HG03039 (cell line): ENCODE measurements around the gene AFF3.
"Not testable (repeated sequence)": the region's sequence is repeated elsewhere in the genome, so short reads cannot be mapped to it uniquely, and the experiment has no call there.

ENCODE experiments used
- ATAC-seq: cut with Tn5 transposase; IDR thresholded peaks from one replicate; pipeline ENCODE4 v1.9.1; 2021; ENCODE audit warnings: mild to moderate bottlenecking, moderate library complexity; ENCODE audit not compliant: unreplicated experiment

The AFF3 gene

GRCh38 chr2:99936065-99936464, 206.3 kb downstream of the AFF3 start:
- no peak for ATAC-seq

GRCh38 chr2:99935662-99936061, 206.7 kb downstream of the AFF3 start:
- ATAC-seq: no peak

DNA sequence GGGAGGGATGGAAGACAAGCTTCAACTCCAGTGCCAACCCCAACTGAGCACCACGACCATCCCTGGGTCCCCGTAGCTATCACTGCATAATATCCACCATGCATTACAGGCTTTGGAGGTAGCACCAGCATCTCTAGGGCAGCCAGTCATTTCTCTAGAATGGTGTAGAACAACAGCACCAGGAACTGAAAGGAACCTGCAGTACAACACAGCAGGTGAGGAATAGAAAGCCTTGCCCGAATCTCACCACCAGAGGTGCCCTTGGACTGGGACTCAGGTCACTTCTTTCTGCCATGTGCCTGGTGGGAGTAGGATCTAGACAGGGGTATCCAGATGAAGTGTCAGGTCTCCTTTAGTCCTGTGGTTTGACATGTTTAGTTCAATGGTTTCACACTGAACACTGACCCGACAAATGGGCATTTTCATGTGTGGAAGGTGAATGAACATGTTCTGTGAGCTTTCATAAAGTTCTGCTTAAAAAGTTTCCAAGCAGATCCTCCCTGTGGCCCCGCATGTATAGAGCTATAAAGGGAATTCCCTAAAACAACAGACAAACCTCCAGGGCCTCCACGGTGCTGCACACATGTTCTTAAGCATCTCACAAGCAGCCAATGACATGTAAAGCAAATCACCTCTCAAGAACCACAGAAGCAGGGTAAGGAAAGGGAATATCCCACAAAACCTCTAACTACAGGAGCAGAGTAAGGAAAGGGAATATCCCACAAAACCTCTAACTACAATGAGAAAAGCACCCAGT, 208.3 kb downstream of the AFF3 start:
- no peak for ATAC-seq

DNA sequence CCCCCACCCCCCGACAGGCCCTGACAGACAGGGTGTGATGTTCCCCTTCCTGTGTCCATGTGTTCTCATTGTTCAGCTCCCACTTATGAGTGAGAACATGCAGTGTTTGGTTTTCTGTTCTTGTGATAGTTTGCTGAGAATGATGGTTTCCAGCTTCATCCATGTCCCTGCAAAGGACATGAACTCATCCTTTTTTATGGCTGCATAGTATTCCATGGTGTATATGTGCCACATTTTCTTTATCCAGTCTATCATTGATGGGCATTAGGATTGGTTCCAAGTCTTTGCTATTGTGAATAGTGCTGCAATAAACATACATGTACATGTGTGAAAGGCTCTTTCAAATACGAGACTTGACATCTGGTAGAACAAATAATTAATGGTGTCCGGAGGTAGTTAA, 208.9 kb downstream of the AFF3 start:
- ATAC-seq: not testable (repeated sequence)

- no peak for ATAC-seq
Observed at GRCh38 chr2:99928470-99929053, 213.8 kb downstream of the AFF3 start.

- not testable (repeated sequence) for ATAC-seq
Observed at GRCh38 chr2:99927690-99928207, 214.6 kb downstream of the AFF3 start.

DNA sequence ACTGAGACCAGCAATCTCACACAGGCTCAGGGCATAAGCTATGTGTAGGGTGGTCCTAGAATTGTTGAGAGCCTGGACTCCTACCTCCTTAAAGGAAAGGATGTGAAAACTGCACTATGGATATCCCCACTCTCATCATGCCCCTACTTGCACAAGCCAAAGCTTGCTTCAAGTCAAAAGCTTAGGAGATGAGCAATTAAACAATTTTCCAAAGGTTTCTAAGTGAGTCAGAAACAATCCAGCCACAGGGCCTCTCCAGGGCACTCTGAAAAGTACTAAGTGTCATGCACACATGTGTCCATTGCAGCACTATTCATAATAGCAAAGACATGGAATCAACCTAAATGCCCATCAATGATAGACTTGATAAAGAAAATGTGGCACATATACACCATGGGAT, 215.4 kb downstream of the AFF3 start:
- no peak for ATAC-seq

DNA sequence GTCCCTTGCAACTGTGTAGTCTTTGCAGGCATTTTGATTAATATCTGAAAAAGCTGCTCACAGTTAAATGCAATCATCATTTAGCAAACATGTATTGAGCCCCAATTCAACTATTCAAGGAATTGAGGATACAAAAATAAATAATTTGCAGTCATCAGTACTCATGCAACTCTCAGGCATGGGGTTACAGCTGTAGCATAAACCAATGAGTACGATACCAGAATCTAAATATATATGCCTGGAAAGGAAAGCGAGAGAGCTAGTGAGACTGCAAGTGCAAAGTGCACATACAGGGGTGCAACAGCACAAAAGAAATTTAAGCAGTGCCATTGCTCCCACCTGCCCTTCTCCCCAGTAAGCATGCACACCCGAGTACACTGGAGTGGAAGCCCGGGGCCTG, 216.4 kb downstream of the AFF3 start:
- no peak for ATAC-seq

DNA sequence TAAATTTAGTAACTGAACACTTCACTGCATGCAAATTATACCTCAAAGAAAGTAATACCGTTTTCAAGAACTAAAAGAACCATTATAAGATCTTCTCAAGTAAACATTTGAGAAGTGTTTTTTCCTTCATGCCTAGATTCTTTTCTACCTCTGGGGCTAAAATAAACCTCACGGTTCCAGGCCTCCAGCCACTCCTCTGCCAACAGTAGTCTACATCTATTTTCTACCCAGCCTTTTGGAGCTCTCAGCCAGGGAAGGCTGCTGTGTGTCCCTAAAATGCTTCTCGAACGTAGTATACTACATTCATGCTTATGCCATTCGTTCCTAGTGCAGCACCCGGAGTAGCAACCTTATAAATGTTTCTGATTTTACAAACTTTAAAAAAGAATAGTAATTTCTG, 219.7 kb downstream of the AFF3 start:
- no peak for ATAC-seq

GRCh38 chr2:99921903-99922302, 220.5 kb downstream of the AFF3 start:
- no peak for ATAC-seq

GRCh38 chr2:99918389-99918788, 224.0 kb downstream of the AFF3 start:
- ATAC-seq: no peak

DNA sequence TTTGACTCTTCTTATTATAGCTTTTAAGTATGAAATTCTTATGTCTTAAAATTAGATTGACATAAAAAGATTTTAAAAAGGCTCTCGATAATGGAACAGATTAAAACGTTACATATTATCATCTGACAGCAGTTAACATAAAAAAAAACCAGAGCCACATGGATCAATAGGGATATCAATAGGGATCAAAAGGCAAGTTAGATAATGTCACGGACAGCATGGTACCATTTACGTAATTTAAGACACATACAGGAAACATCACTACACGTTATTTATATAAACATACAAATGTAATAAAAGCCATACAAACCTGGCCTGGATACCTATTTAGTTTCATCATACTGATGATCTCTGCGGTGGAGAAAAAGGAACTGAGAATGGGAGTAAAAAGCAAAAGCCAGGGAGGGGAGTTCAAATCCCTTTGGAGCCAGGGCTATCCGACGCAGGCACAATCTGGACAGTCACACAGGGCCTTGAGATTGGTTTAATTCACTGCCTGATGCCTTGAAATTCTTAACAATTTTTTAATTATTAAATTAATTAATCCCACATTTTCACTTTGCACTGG, 227.2 kb downstream of the AFF3 start:
- no peak for ATAC-seq

DNA sequence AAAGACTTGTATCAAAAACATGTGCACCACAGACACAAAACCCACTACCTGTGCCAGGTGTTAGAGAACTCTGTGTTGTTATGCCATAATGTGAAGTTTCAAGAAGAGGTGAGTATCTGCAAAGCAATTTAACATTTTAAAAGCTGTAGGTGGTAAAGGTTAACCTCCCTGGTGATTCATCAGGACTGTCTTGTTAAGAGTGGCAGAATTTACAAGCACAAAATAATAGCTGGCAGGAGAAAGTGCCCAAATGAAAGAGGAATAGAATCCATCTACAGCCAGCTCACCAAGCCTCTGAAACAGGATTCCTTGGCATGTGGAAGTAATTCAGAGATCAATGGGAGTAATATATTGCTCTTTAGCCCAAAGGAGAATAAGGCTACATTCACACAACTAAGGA, 230.7 kb downstream of the AFF3 start:
- ATAC-seq: no peak

DNA sequence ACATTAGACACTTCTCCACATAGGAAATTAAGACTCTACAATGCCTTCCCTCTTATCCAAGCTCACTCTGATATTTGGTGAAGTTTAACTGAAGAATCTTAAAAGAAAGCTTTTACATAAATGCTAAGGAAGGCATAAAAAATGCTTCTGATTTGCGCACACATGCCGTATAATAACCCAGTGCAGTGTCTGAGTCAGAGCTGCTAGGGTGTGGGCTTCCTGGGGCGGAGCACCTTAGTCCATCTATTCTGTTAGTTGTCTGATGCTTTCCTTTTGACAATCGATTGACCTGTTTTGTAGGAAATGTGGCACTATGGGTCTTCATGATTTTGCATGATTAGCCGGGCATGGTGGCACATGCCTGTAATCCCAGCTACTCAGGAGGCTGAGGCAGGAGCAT, 231.5 kb downstream of the AFF3 start:
- no peak for ATAC-seq

GRCh38 chr2:99905636-99906035, 236.8 kb downstream of the AFF3 start:
- ATAC-seq: no peak

- ATAC-seq: no peak
Observed at GRCh38 chr2:99905025-99905424, 237.4 kb downstream of the AFF3 start.

DNA sequence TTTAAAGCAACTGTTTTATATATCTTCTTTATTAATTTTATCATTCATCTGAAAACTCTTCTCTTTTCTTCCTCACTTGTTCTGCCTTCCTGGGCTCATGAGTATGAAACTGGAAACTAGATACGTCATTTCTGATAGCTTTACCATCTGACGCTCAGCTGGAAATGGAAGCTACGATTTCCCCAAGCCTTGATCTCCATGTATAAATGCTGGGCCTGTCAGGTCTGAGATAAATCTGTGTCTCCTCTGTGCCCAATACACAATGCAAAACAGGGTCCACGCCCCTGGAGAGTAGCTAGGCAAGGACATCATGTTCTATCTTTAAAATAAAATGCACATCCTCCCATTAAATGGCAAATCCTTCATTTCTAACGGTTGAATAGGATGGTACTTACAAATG, 238.4 kb downstream of the AFF3 start:
- no peak for ATAC-seq

GRCh38 chr2:99900556-99900955, 241.8 kb downstream of the AFF3 start:
- no peak for ATAC-seq

DNA sequence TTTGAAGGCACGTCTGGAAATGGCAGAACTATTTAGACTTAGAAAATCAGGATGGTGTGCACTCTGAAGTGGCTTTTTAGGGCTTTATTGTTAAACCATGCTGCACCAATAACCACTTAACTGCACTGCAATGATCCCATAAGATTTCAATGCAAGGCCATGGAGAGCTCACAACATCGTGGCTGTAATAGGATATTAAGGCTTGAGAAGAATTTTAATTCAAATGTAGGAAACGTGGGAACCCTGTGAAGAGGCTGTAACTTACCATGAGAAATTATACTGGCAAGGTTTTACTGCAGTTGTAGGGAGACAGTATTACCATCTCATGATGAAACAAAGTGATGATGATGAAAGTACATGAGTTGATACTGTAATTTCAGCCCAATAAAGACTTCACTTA, 242.5 kb downstream of the AFF3 start:
- ATAC-seq: no peak

GRCh38 chr2:99899058-99899855, 243.1 kb downstream of the AFF3 start:
- no peak for ATAC-seq

DNA sequence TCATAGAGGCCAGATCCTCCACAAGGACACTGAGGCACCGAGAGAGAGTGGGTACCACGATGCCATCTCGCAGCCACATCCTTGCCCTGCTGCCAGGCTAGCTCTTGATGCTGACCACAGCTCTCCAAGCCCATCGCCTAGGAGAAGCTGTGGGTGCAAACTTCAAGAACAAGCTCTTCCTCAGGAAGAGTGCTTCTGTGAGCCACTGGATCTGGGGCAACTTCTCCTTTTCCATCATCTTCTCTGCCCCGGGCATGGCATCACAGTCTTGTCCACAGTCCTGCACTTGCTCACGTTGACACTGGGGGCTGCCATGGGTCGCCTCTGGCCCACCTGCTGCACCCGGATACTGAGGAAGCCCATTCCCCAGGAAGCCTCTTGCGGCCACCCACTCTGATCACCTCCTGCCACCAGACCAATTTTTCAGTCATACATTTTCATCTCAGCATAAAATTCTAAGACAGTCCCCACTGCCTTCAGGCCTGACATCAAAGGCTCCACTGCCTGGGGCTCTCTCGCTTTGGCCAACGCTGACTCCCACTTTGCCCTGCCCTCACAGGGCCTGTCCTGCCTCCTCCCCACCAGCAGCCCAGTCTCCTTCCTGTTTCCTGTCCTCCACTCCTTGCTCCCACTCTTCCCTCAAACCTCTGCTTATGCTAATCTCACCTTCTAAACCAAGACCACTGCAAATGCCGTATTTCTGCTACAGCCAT, 243.9 kb downstream of the AFF3 start:
- no peak for ATAC-seq
